ENCODE data around the gene ZFP1. TPM values are rescaled to one million over a fixed set of nuclear protein-coding genes. Genes with fewer than 3 reads are reported as not detected.

Gene ZFP1
- total RNA-seq, 2 experiments from 2014 or later: 23.9 to 25.0 TPM

- no peaks in the 10 kb centered on the region for H4K20me1 ChIP-seq (ENCODE audit: insufficient read depth, low read length)
- no peak overlapping the region for H2AFZ ChIP-seq (ENCODE audit: low read length)
- CTCF ChIA-PET (ENCODE audit: unreplicated experiment): no interaction called here
- no peaks in the 10 kb centered on the region for H3K9me2 ChIP-seq (ENCODE audit: insufficient read depth, low read length)
- no peaks in the 10 kb centered on the region for H3K4me1 ChIP-seq (ENCODE audit: insufficient read depth, low read length, poor library complexity, severe bottlenecking)
- intact Hi-C loops (cut with micrococcal nuclease; ENCODE audit: unreplicated experiment): no loop called here
- no peaks in the 10 kb centered on the region for H3K36me3 ChIP-seq (ENCODE audit: insufficient read depth, low read length)
- H3K79me2 ChIP-seq (ENCODE audit: insufficient read depth, low read depth, low read length): no peaks in the 10 kb centered on the region
- H3K4me2 ChIP-seq (ENCODE audit: low read length): no peak overlapping the region
- DNase-seq (ENCODE audit: low spot score): no peak
- TF ChIP-seq CTCF (conservative IDR thresholded peaks at IDR 0.05; ENCODE audit: low read length) (no peak), EZH2phosphoT487 (IDR thresholded peaks at IDR 0.05; ENCODE audit: borderline replicate concordance, low read depth, low read length) (no peak)
- no peaks in the 10 kb centered on the region for H3K9me3 ChIP-seq (ENCODE audit: low read length)
- BruUV-seq (replicated peaks): no TSS peak
- no peak overlapping the region for H3K4me3 ChIP-seq (ENCODE audit: low read depth, low read length, poor library complexity, severe bottlenecking)
- POLR2A ChIA-PET: no interaction called here
- H3K27ac ChIP-seq (ENCODE audit: low read depth, low read length, poor library complexity, severe bottlenecking): no peak overlapping the region
Observed at GRCh38 chr16:75189638-75190245, 41.4 kb downstream of the ZFP1 start.

- H3K36me3 ChIP-seq (ENCODE audit: insufficient read depth, low read length): no peaks in the 10 kb centered on the region
- H2AFZ ChIP-seq (ENCODE audit: low read length): no peak overlapping the region
- no peak overlapping the region for H3K27ac ChIP-seq (ENCODE audit: low read depth, low read length, poor library complexity, severe bottlenecking)
- intact Hi-C loops (cut with micrococcal nuclease; ENCODE audit: unreplicated experiment): no loop called here
- CTCF ChIA-PET (ENCODE audit: unreplicated experiment): no interaction called here
- H3K4me1 ChIP-seq (ENCODE audit: insufficient read depth, low read length, poor library complexity, severe bottlenecking): no peaks in the 10 kb centered on the region
- H3K79me2 ChIP-seq (ENCODE audit: insufficient read depth, low read depth, low read length): no peaks in the 10 kb centered on the region
- no peaks in the 10 kb centered on the region for H3K9me2 ChIP-seq (ENCODE audit: insufficient read depth, low read length)
- H3K4me3 ChIP-seq (ENCODE audit: low read depth, low read length, poor library complexity, severe bottlenecking): no peak overlapping the region
- H3K9me3 ChIP-seq (ENCODE audit: low read length): no peaks in the 10 kb centered on the region
- BruUV-seq (replicated peaks): no TSS peak
- DNase-seq (ENCODE audit: low spot score): no peak
- POLR2A ChIA-PET: no interaction called here
- TF ChIP-seq CTCF (conservative IDR thresholded peaks at IDR 0.05; ENCODE audit: low read length) (no peak), EZH2phosphoT487 (IDR thresholded peaks at IDR 0.05; ENCODE audit: borderline replicate concordance, low read depth, low read length) (no peak)
- H3K4me2 ChIP-seq (ENCODE audit: low read length): no peak overlapping the region
- no peaks in the 10 kb centered on the region for H4K20me1 ChIP-seq (ENCODE audit: insufficient read depth, low read length)
Observed at GRCh38 chr16:75192606-75193264, 44.4 kb downstream of the ZFP1 start.

GRCh38 chr16:75193265-75193650, 44.9 kb downstream of the ZFP1 start:
- no peaks in the 10 kb centered on the region for H3K36me3 ChIP-seq (ENCODE audit: insufficient read depth, low read length)
- no peaks in the 10 kb centered on the region for H4K20me1 ChIP-seq (ENCODE audit: insufficient read depth, low read length)
- no TSS peak for BruUV-seq (replicated peaks)
- H3K9me2 ChIP-seq (ENCODE audit: insufficient read depth, low read length): no peaks in the 10 kb centered on the region
- H3K79me2 ChIP-seq (ENCODE audit: insufficient read depth, low read depth, low read length): no peaks in the 10 kb centered on the region
- no peak overlapping the region for H2AFZ ChIP-seq (ENCODE audit: low read length)
- H3K27ac ChIP-seq (ENCODE audit: low read depth, low read length, poor library complexity, severe bottlenecking): no peak overlapping the region
- no peak for DNase-seq (ENCODE audit: low spot score)
- ChIA-PET CTCF (ENCODE audit: unreplicated experiment) (no interaction called here), POLR2A (interaction anchor here (0.6 kb wide), 1 partner anchor 9 kb away, joined by 4 read pairs; no protein-coding TSS in a partner anchor)
- intact Hi-C loops (cut with micrococcal nuclease; ENCODE audit: unreplicated experiment): no loop called here
- no peaks in the 10 kb centered on the region for H3K9me3 ChIP-seq (ENCODE audit: low read length)
- no peak overlapping the region for H3K4me2 ChIP-seq (ENCODE audit: low read length)
- H3K4me1 ChIP-seq (ENCODE audit: insufficient read depth, low read length, poor library complexity, severe bottlenecking): no peaks in the 10 kb centered on the region
- no peak overlapping the region for H3K4me3 ChIP-seq (ENCODE audit: low read depth, low read length, poor library complexity, severe bottlenecking)
- no peak for TF ChIP-seq EZH2phosphoT487 (IDR thresholded peaks at IDR 0.05; ENCODE audit: borderline replicate concordance, low read depth, low read length)
- no peak for TF ChIP-seq CTCF (conservative IDR thresholded peaks at IDR 0.05; ENCODE audit: low read length)
